ENCODE results near the gene MAN1C1. TPM values are rescaled to one million over a fixed set of nuclear protein-coding genes. Genes with fewer than 3 reads are reported as not detected.

The MAN1C1 gene
- polyA plus RNA-seq, 1 donor from 2014 or later: 1.3 TPM

DNA sequence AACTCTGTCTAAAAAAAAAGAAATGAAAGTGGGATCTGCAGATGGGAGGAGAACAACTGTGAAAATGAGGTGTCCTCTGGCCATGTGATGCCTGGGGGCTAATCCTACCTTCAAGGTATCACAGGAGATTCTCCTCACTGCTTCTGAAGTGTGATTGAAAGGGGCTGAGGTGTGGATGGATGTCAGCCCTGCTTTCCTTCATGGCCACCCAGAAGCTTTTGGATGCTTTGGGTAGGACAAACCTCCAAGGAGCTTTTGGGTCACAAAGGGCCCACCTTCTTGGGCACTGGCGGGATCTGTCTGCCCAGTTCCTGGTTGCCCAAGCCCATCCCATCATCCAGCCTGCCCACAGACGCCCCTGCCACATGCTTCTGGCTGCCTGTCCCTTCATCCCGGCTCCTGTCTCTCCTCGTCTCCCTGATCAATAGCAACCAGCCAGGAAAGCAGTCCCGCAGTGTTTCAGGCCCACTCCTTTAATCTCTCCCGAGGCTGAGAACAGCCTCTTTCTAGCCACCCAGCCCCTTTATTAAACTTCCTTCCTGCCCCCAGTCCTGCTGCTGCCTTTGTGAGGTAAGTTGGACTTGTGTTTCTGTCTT, 87.2 kb downstream of the MAN1C1 start:
- Histone ChIP-seq H3K36me3 (ENCODE audit: insufficient read depth, low read length) (no peaks in the 10 kb centered on the region), H3K4me2 (ENCODE audit: low read length) (no peak overlapping the region), H3K4me3 (ENCODE audit: low read length) (no peak overlapping the region), H4K20me1 (ENCODE audit: insufficient read depth) (no peaks in the 10 kb centered on the region), H3K9me3 (ENCODE audit: low read length) (no peaks in the 10 kb centered on the region), H3F3A (ENCODE audit: insufficient read depth, low read length, poor library complexity, severe bottlenecking) (no peaks in the 10 kb centered on the region), H3K27ac (ENCODE audit: low read length) (no peak overlapping the region), H3K9me2 (ENCODE audit: insufficient read depth, low read length) (no peaks in the 10 kb centered on the region), H3K27me3 (ENCODE audit: insufficient read depth, low read depth, low read length) (no peaks in the 10 kb centered on the region), H3K79me2 (replicated peaks; ENCODE audit: insufficient read depth, low read length) (no peaks in the 10 kb centered on the region), H3K9ac (ENCODE audit: low read length) (no peak overlapping the region), H2AFZ (ENCODE audit: low read depth, low read length) (no peak overlapping the region)
- TF ChIP-seq SMC3 (conservative IDR thresholded peaks at IDR 0.05; ENCODE audit: poor library complexity) (no peak), POLR2AphosphoS5 (IDR thresholded peaks at IDR 0.05) (no peak), MXI1 (conservative IDR thresholded peaks at IDR 0.05; ENCODE audit: poor library complexity, severe bottlenecking) (no peak), EZH2 (IDR thresholded peaks at IDR 0.05; ENCODE audit: borderline replicate concordance, insufficient read depth, low read length, poor library complexity, severe bottlenecking) (no peak), TAF1 (IDR thresholded peaks at IDR 0.05; ENCODE audit: low read depth) (no peak), RAD21 (conservative IDR thresholded peaks at IDR 0.05) (no peak), EP300 (conservative IDR thresholded peaks at IDR 0.05; ENCODE audit: poor library complexity, severe bottlenecking) (no peak), CTCF (IDR thresholded peaks at IDR 0.05; ENCODE audit: poor library complexity, severe bottlenecking) (no peak)
- TF ChIP-seq, protein P1, sequence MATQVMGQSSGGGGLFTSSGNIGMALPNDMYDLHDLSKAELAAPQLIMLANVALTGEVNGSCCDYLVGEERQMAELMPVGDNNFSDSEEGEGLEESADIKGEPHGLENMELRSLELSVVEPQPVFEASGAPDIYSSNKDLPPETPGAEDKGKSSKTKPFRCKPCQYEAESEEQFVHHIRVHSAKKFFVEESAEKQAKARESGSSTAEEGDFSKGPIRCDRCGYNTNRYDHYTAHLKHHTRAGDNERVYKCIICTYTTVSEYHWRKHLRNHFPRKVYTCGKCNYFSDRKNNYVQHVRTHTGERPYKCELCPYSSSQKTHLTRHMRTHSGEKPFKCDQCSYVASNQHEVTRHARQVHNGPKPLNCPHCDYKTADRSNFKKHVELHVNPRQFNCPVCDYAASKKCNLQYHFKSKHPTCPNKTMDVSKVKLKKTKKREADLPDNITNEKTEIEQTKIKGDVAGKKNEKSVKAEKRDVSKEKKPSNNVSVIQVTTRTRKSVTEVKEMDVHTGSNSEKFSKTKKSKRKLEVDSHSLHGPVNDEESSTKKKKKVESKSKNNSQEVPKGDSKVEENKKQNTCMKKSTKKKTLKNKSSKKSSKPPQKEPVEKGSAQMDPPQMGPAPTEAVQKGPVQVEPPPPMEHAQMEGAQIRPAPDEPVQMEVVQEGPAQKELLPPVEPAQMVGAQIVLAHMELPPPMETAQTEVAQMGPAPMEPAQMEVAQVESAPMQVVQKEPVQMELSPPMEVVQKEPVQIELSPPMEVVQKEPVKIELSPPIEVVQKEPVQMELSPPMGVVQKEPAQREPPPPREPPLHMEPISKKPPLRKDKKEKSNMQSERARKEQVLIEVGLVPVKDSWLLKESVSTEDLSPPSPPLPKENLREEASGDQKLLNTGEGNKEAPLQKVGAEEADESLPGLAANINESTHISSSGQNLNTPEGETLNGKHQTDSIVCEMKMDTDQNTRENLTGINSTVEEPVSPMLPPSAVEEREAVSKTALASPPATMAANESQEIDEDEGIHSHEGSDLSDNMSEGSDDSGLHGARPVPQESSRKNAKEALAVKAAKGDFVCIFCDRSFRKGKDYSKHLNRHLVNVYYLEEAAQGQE (IDR thresholded peaks at IDR 0.05; ENCODE audit: borderline replicate concordance): no peak

DNA sequence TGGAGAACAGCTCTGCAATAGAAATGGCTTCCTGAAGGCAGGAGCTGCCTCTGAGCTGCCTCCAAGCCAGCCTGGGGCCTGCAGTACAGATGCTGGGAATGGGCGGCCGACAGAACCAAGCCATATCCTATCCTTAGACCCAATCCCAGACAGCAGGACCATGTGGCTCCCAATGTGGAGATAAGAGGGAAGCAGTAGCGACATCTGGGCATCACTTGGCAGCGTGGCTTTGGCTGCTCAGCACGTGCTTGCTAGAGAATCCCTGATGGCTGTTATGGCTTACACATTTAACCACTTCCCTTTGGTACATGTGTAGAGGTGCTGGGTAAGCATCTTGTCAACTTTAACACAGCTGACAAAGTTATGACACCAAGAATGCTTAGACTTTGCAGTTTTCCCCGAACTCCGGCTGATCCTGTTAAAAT, 87.7 kb downstream of the MAN1C1 start:
- H3K9ac ChIP-seq (ENCODE audit: low read length): no peak overlapping the region
- H3K27ac ChIP-seq (ENCODE audit: low read length): no peak overlapping the region
- no peaks in the 10 kb centered on the region for H3K36me3 ChIP-seq (ENCODE audit: insufficient read depth, low read length)
- no peak for TF ChIP-seq EZH2 (IDR thresholded peaks at IDR 0.05; ENCODE audit: borderline replicate concordance, insufficient read depth, low read length, poor library complexity, severe bottlenecking)
- no peaks in the 10 kb centered on the region for H3K9me2 ChIP-seq (ENCODE audit: insufficient read depth, low read length)
- H3K79me2 ChIP-seq (replicated peaks; ENCODE audit: insufficient read depth, low read length): no peaks in the 10 kb centered on the region
- H3K27me3 ChIP-seq (ENCODE audit: insufficient read depth, low read depth, low read length): no peaks in the 10 kb centered on the region
- H2AFZ ChIP-seq (ENCODE audit: low read depth, low read length): no peak overlapping the region
- H4K20me1 ChIP-seq (ENCODE audit: insufficient read depth): no peaks in the 10 kb centered on the region
- no peak overlapping the region for H3K4me3 ChIP-seq (ENCODE audit: low read length)
- H3F3A ChIP-seq (ENCODE audit: insufficient read depth, low read length, poor library complexity, severe bottlenecking): no peaks in the 10 kb centered on the region
- H3K4me2 ChIP-seq (ENCODE audit: low read length): no peak overlapping the region
- H3K9me3 ChIP-seq (ENCODE audit: low read length): no peaks in the 10 kb centered on the region
